DOHH2 (cell line): ENCODE results near the gene NIFK.
"Not testable (repeated sequence)": the region's sequence is repeated elsewhere in the genome, so short reads cannot be mapped to it uniquely, and the experiment has no call there.

ENCODE experiments used
- H3F3A ChIP-seq: fragments of 200-600 bp; sonication (generic), shearing (Covaris generic); 2 replicates; pipeline ENCODE4 v1.6.0; 2016; ENCODE audit warnings: antibody characterized with exemption, mild to moderate bottlenecking; ENCODE audit not compliant: control insufficient read depth, insufficient read depth
- H3K27ac ChIP-seq: fragments of 200-600 bp; sonication (generic); 2 replicates; pipeline ENCODE4 v1.5.1; 2014; ENCODE audit warnings: low read depth, mild to moderate bottlenecking, low read length, moderate library complexity
- H3K27me3 ChIP-seq: fragments of 200-600 bp; sonication (generic); 2 replicates; pipeline ENCODE4 v1.6.1; 2014; ENCODE audit warnings: mild to moderate bottlenecking, low read length, mixed read lengths; ENCODE audit not compliant: control insufficient read depth
- H3K36me3 ChIP-seq: fragments of 200-600 bp; sonication (generic); 2 replicates; pipeline ENCODE4 v1.6.1; 2014; ENCODE audit warnings: mild to moderate bottlenecking, low read length, moderate library complexity, mixed read lengths; ENCODE audit not compliant: control insufficient read depth
- H3K4me1 ChIP-seq: fragments of 200-600 bp; sonication (generic); 2 replicates; pipeline ENCODE4 v1.6.1; 2014; ENCODE audit warnings: mild to moderate bottlenecking, low read length, mixed read lengths; ENCODE audit not compliant: control insufficient read depth
- H3K4me2 ChIP-seq: fragments of 200-600 bp; sonication (generic); 2 replicates; pipeline ENCODE4 v1.6.0; 2014; ENCODE audit warnings: mild to moderate bottlenecking, low read length, moderate library complexity
- H3K4me3 ChIP-seq: fragments of 200-600 bp; sonication (generic); 2 replicates; pipeline ENCODE4 v1.5.1; 2014; ENCODE audit warnings: mild to moderate bottlenecking, low read length, mixed read lengths
- H3K79me2 ChIP-seq: fragments of 200-600 bp; sonication (generic); 2 replicates; pipeline ENCODE4 v1.6.1; 2014; ENCODE audit warnings: mild to moderate bottlenecking, low read length, mixed read lengths; ENCODE audit not compliant: control insufficient read depth
- H3K9me2 ChIP-seq: fragments of 200-600 bp; sonication (generic); replicated peaks from 2 replicates; pipeline ENCODE4 v1.6.1; 2014; ENCODE audit warnings: mild to moderate bottlenecking, low read length, mixed read lengths; ENCODE audit not compliant: control insufficient read depth
- H3K9me3 ChIP-seq: fragments of 200-600 bp; sonication (generic); 2 replicates; pipeline ENCODE4 v1.6.1; 2014; ENCODE audit warnings: antibody characterized with exemption, low read length, mixed read lengths; ENCODE audit not compliant: control insufficient read depth, insufficient read depth
- H4K20me1 ChIP-seq: fragments of 200-600 bp; sonication (generic); 2 replicates; pipeline ENCODE4 v1.6.0; 2014; ENCODE audit warnings: low read depth, mild to moderate bottlenecking, antibody characterized with exemption, low read length, moderate library complexity; ENCODE audit not compliant: control insufficient read depth, insufficient read depth
- EZH2phosphoT487 ChIP-seq: fragments of 200-600 bp; sonication (generic); IDR thresholded peaks from 2 replicates; pipeline ENCODE4 v1.6.1; 2017; ENCODE audit warnings: borderline replicate concordance, mild to moderate bottlenecking, antibody characterized with exemption, low read length, moderate library complexity, mixed read lengths
- TF ChIP-seq, protein P1 (sequence below): fragments of 200-600 bp; sonication (generic); IDR thresholded peaks from one replicate; pipeline ENCODE4 v1.5.1; 2014; ENCODE audit warnings: antibody characterized with exemption, mild to moderate bottlenecking, low read depth, low read length; ENCODE audit not compliant: poor library complexity, severe bottlenecking

The NIFK gene

DNA sequence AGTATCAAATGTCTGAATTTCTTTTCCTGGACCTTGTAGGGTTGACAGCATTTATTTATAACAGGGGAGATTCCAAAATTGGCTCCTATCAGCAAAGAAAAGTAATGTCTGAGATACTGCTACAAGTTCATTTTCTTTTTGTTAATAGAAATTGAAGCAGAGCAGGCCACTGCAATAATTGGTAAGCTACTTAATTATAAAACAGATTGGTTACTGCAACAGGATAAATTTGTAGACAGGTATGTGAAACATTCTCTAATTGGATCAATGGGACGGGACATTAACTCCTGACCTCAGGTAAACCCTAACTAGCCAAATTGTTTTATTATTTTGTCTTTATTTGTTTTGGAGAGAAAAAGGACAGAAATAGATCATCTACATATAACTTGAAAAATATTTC, 20.5 kb downstream of the NIFK start:
- TF ChIP-seq EZH2phosphoT487: no peak
- TF ChIP-seq, protein P1, sequence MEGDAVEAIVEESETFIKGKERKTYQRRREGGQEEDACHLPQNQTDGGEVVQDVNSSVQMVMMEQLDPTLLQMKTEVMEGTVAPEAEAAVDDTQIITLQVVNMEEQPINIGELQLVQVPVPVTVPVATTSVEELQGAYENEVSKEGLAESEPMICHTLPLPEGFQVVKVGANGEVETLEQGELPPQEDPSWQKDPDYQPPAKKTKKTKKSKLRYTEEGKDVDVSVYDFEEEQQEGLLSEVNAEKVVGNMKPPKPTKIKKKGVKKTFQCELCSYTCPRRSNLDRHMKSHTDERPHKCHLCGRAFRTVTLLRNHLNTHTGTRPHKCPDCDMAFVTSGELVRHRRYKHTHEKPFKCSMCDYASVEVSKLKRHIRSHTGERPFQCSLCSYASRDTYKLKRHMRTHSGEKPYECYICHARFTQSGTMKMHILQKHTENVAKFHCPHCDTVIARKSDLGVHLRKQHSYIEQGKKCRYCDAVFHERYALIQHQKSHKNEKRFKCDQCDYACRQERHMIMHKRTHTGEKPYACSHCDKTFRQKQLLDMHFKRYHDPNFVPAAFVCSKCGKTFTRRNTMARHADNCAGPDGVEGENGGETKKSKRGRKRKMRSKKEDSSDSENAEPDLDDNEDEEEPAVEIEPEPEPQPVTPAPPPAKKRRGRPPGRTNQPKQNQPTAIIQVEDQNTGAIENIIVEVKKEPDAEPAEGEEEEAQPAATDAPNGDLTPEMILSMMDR: no peak
- Histone ChIP-seq H3K79me2 (no peaks in the 10 kb centered on the region), H3K4me3 (no peak overlapping the region), H3K27me3 (no peaks in the 10 kb centered on the region), H3K27ac (no peak overlapping the region), H3K4me2 (no peak overlapping the region), H3K9me3 (no peaks in the 10 kb centered on the region), H3K4me1 (no peaks in the 10 kb centered on the region; the same call in 1 of the 2 replicates), H3K9me2 (no peaks in the 10 kb centered on the region), H4K20me1 (no peaks in the 10 kb centered on the region), H3K36me3 (no peaks in the 10 kb centered on the region), H3F3A (no peaks in the 10 kb centered on the region; the same call in 1 of the 2 replicates)

DNA sequence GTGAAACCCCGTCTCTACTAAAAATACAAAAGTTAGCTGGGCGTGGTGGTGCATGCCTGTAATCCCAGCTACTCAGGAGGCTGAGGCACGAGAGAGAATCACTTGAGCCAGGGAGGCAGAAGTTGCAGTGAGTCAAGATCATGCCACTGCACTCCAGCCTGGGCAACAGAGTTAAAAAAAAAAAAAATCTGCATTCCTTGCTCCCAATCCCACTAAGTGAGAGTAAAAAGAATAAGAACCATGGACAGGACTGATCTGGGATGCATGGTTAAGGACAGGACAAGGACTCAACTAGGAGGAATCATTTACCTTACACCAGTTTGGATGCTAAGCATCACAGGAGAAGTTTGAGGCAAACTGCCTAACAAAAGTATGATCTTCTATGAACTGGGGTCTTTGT, 25.2 kb downstream of the NIFK start:
- H3K4me2 ChIP-seq, H3F3A ChIP-seq, H3K36me3 ChIP-seq, H3K27me3 ChIP-seq, H3K4me3 ChIP-seq, H4K20me1 ChIP-seq, H3K9me2 ChIP-seq, H3K79me2 ChIP-seq, H3K4me1 ChIP-seq, H3K27ac ChIP-seq, H3K9me3 ChIP-seq: not testable (repeated sequence)

DNA sequence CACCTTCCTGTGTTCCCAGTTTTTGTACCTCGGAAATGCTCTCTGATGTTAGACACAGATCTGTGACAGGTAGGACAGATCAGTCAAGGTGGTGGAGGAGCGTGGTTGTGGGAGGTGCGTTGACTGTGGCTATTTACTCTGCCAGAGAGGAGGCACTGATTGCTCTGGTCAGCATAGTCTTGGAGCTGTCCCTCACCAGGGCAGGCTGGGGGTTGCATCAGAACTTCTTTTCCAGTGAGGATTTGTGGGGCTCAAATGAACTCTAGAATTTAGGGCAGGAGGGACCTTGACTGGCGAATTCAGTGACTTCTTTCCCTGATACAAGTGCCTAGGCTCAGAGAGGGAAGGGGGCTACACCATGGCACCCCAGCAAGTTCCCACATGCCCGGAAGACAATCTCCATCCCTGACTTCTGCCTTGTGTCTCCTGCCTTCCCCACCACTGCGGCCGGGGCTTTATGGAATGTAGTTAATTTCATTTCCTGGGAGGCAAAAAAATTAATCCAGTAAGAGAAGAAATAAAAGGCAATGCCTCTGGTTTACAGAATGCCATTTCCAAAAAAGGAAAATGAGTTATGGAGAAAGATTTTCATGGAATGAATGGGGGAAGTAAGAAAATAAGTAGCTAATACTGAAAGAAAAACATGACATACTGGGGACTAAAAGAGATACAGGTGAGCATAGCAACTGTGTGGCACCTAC, 26.1 kb downstream of the NIFK start:
- H3K27ac ChIP-seq: no peak overlapping the region
- H3K4me2 ChIP-seq: no peak overlapping the region
- no peaks in the 10 kb centered on the region for H4K20me1 ChIP-seq
- TF ChIP-seq, protein P1: no peak
- TF ChIP-seq EZH2phosphoT487: no peak
- H3K9me2 ChIP-seq: no peaks in the 10 kb centered on the region
- no peaks in the 10 kb centered on the region for H3K9me3 ChIP-seq
- no peak overlapping the region for H3K4me3 ChIP-seq
- no peaks in the 10 kb centered on the region for H3K79me2 ChIP-seq
- H3K36me3 ChIP-seq: no peaks in the 10 kb centered on the region
- H3K27me3 ChIP-seq: no peaks in the 10 kb centered on the region
- H3F3A ChIP-seq: no peaks in the 10 kb centered on the region
- no peaks in the 10 kb centered on the region for H3K4me1 ChIP-seq

DNA sequence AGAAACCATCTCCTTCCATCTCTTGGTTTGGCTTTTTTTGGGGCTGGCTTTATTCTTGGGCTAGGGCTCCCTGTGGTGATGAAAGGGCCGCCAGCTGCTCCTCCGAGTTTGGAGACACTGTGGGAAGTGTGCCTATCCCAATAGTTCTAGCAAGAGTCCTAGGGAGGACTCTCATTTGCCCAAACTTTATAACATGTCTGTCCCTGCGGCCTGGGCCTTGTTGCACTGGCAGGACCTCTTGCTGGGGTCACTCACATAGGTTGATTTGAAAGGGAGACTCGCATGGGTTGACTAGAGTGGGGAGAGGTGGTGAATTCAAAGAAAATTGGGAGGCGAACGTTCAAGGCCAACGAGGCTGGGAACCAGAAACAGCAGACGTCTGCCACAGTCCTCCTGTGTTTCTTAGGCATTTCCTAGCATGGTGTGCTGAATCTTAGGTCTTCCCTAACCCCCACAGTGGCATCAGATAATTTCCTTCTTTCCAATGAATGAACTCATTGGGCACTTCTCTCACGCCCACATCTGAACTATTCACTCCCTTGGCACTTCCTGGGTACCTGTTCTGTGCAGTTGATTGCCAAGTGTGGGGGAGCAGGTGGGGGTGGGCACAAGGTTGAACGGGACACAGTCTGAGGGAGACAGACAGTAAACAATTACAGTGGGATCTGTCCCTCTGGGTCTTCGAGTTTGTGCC, 26.8 kb downstream of the NIFK start:
- Histone ChIP-seq H3K9me3 (no peaks in the 10 kb centered on the region), H3F3A (no peaks in the 10 kb centered on the region), H3K79me2 (no peaks in the 10 kb centered on the region), H3K4me1 (no peaks in the 10 kb centered on the region), H3K4me3 (no peak overlapping the region), H3K27me3 (no peaks in the 10 kb centered on the region), H4K20me1 (no peaks in the 10 kb centered on the region), H3K4me2 (no peak overlapping the region), H3K36me3 (no peaks in the 10 kb centered on the region), H3K9me2 (no peaks in the 10 kb centered on the region), H3K27ac (no peak overlapping the region)
- TF ChIP-seq, protein P1: no peak
- no peak for TF ChIP-seq EZH2phosphoT487
